Measurements from ENCODE around the gene CYP24A1.

Gene CYP24A1

GRCh38 chr20:54201268-54201846 is 27.6 kb upstream of the CYP24A1 start:
- no peak for DNase-seq

GRCh38 chr20:54200487-54201267 is 26.9 kb upstream of the CYP24A1 start:
- no peak for DNase-seq

- DNase-seq: peak; percentile 74
Observed at GRCh38 chr20:54199721-54200176, 26.0 kb upstream of the CYP24A1 start.

- no peak for DNase-seq
Observed at GRCh38 chr20:54199283-54199682, 25.5 kb upstream of the CYP24A1 start.

GRCh38 chr20:54197621-54198604 is 24.1 kb upstream of the CYP24A1 start:
- DNase-seq: peak; percentile 68

GRCh38 chr20:54195483-54196472 is 22.0 kb upstream of the CYP24A1 start:
- DNase-seq: no peak

- peak; percentile 46 for DNase-seq
Observed at GRCh38 chr20:54194724-54195438, 21.1 kb upstream of the CYP24A1 start.

- DNase-seq: no peak
Observed at GRCh38 chr20:54193817-54194216, 20.0 kb upstream of the CYP24A1 start.

GRCh38 chr20:54190217-54190616 is 16.4 kb upstream of the CYP24A1 start:
- no peak for DNase-seq

- no peak for DNase-seq
Observed at GRCh38 chr20:54189630-54190029, 15.8 kb upstream of the CYP24A1 start.

- DNase-seq: no peak
Observed at GRCh38 chr20:54188132-54188849, 14.5 kb upstream of the CYP24A1 start.

GRCh38 chr20:54184904-54185626 is 11.3 kb upstream of the CYP24A1 start:
- DNase-seq: no peak

GRCh38 chr20:54184071-54184470 is 10.3 kb upstream of the CYP24A1 start:
- no peak for DNase-seq

GRCh38 chr20:54180931-54181330 is 7.1 kb upstream of the CYP24A1 start:
- DNase-seq: no peak

- no peak for DNase-seq
Observed at GRCh38 chr20:54179946-54180345, 6.2 kb upstream of the CYP24A1 start.

GRCh38 chr20:54178256-54178655 is 4.5 kb upstream of the CYP24A1 start:
- DNase-seq: no peak

- no peak for DNase-seq
Observed at GRCh38 chr20:54177378-54177777, 3.6 kb upstream of the CYP24A1 start.

GRCh38 chr20:54176610-54177009 is 2.8 kb upstream of the CYP24A1 start:
- peak; percentile 43 for DNase-seq

GRCh38 chr20:54174457-54175175 is 830 bp upstream of the CYP24A1 start:
- DNase-seq: no peak

Measured in fibroblast of skin of scalp (primary cell).